ENCODE results near the gene ETV7. TPM values are rescaled to one million over a fixed set of nuclear protein-coding genes. Genes with fewer than 3 reads are reported as not detected.

Gene ETV7
- total and polyA plus RNA-seq, 2 experiments from 2014 or later: 0.47 to 1.2 TPM

- Histone ChIP-seq H3K79me2 (replicated peaks; ENCODE audit: insufficient read depth) (no peaks in the 10 kb centered on the region), H3K27me3 (ENCODE audit: insufficient read depth) (peaks cover 4% of the 10 kb centered on the region), H3K36me3 (ENCODE audit: insufficient read depth) (no peaks in the 10 kb centered on the region), H4K20me1 (replicated peaks; ENCODE audit: insufficient read depth) (no peaks in the 10 kb centered on the region), H3K4me2 (no peak overlapping the region), H3K9me2 (ENCODE audit: insufficient read depth) (no peaks in the 10 kb centered on the region), H3K4me3 (no peak overlapping the region), H3K4me1 (ENCODE audit: insufficient read depth) (no peaks in the 10 kb centered on the region), H2AFZ (peak overlapping the region; percentile 85; the same call in 1 of the 2 replicates), H3F3A (replicated peaks; ENCODE audit: low read depth) (0 out of 2 replicates have a peak, but pooled peaks cover under 1% of the 10 kb centered on the region), H3K27ac (ENCODE audit: low read depth) (no peak overlapping the region)
- Mint-ChIP-seq H3K27me3 (ENCODE audit: insufficient read depth, low read depth, poor library complexity) (peaks cover 14% of the 10 kb centered on the region), H3K4me1 (peaks cover 16% of the 10 kb centered on the region), H3K9me3 (no peaks in the 10 kb centered on the region; the same call in 2 of the 3 replicates), H3K27ac (no peak overlapping the region), H3K4me3 (no peak overlapping the region), H3K36me3 (ENCODE audit: low read depth) (no peaks in the 10 kb centered on the region; the same call in 2 of the 3 replicates)
- ATAC-seq (no peak), DNase-seq (ENCODE audit: low spot score) (no peak)
- TF ChIP-seq ZNF331 (CRISPR knock-in tag; IDR thresholded peaks at IDR 0.05; ENCODE audit: low read depth) (no peak), ZNF114 (CRISPR knock-in tag; IDR thresholded peaks at IDR 0.05) (no peak), EZH2phosphoT487 (IDR thresholded peaks at IDR 0.05; ENCODE audit: unreplicated experiment) (no peak), POLR2AphosphoS5 (IDR thresholded peaks at IDR 0.05; ENCODE audit: low read depth) (no peak), CTCF (conservative IDR thresholded peaks at IDR 0.05; ENCODE audit: low read depth in 2 of 2) (no peak), REST (IDR thresholded peaks at IDR 0.05; ENCODE audit: unreplicated experiment) (no peak), JUNB (IDR thresholded peaks at IDR 0.05; ENCODE audit: unreplicated experiment) (no peak), NANOG (IDR thresholded peaks at IDR 0.05; ENCODE audit: borderline replicate concordance) (no peak), CREB1 (CRISPR knock-in tag; IDR thresholded peaks at IDR 0.05; ENCODE audit: low read depth) (no peak), EZH2 (IDR thresholded peaks at IDR 0.05; ENCODE audit: low read depth, unreplicated experiment) (no peak), ETS1 (IDR thresholded peaks at IDR 0.05) (no peak), STAT1 (IDR thresholded peaks at IDR 0.05; ENCODE audit: unreplicated experiment) (no peak)
- TF ChIP-seq, protein P1, sequence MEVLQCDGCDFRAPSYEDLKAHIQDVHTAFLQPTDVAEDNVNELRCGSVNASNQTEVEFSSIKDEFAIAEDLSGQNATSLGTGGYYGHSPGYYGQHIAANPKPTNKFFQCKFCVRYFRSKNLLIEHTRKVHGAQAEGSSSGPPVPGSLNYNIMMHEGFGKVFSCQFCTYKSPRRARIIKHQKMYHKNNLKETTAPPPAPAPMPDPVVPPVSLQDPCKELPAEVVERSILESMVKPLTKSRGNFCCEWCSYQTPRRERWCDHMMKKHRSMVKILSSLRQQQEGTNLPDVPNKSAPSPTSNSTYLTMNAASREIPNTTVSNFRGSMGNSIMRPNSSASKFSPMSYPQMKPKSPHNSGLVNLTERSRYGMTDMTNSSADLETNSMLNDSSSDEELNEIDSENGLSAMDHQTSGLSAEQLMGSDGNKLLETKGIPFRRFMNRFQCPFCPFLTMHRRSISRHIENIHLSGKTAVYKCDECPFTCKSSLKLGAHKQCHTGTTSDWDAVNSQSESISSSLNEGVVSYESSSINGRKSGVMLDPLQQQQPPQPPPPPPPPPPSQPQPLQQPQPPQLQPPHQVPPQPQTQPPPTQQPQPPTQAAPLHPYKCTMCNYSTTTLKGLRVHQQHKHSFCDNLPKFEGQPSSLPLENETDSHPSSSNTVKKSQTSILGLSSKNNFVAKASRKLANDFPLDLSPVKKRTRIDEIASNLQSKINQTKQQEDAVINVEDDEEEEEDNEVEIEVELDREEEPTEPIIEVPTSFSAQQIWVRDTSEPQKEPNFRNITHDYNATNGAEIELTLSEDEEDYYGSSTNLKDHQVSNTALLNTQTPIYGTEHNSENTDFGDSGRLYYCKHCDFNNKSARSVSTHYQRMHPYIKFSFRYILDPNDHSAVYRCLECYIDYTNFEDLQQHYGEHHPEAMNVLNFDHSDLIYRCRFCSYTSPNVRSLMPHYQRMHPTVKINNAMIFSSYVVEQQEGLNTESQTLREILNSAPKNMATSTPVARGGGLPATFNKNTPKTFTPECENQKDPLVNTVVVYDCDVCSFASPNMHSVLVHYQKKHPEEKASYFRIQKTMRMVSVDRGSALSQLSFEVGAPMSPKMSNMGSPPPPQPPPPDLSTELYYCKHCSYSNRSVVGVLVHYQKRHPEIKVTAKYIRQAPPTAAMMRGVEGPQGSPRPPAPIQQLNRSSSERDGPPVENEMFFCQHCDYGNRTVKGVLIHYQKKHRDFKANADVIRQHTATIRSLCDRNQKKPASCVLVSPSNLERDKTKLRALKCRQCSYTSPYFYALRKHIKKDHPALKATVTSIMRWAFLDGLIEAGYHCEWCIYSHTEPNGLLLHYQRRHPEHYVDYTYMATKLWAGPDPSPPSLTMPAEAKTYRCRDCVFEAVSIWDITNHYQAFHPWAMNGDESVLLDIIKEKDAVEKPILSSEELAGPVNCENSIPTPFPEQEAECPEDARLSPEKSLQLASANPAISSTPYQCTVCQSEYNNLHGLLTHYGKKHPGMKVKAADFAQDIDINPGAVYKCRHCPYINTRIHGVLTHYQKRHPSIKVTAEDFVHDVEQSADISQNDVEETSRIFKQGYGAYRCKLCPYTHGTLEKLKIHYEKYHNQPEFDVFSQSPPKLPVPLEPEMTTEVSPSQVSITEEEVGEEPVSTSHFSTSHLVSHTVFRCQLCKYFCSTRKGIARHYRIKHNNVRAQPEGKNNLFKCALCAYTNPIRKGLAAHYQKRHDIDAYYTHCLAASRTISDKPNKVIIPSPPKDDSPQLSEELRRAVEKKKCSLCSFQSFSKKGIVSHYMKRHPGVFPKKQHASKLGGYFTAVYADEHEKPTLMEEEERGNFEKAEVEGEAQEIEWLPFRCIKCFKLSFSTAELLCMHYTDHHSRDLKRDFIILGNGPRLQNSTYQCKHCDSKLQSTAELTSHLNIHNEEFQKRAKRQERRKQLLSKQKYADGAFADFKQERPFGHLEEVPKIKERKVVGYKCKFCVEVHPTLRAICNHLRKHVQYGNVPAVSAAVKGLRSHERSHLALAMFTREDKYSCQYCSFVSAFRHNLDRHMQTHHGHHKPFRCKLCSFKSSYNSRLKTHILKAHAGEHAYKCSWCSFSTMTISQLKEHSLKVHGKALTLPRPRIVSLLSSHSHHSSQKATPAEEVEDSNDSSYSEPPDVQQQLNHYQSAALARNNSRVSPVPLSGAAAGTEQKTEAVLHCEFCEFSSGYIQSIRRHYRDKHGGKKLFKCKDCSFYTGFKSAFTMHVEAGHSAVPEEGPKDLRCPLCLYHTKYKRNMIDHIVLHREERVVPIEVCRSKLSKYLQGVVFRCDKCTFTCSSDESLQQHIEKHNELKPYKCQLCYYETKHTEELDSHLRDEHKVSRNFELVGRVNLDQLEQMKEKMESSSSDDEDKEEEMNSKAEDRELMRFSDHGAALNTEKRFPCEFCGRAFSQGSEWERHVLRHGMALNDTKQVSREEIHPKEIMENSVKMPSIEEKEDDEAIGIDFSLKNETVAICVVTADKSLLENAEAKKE (CRISPR knock-in tag; IDR thresholded peaks at IDR 0.05): no peak
Measured at GRCh38 chr6:36334832-36335459, 52.5 kb downstream of the ETV7 start.
